CD4-positive, alpha-beta T cell treated with Interleukin-12 subunit alpha and Interleukin-12 subunit beta, for 1 hour (primary cell): Measurements from ENCODE around the gene RAB3IL1.

Experiments
- DNase-seq: peaks from one replicate; pipeline ENCODE4 v3.0.0-alpha.2; 2020

The RAB3IL1 gene

GRCh38 chr11:61901397-61901796 lies 16.0 kb downstream of the RAB3IL1 start:
- no peak for DNase-seq

DNA sequence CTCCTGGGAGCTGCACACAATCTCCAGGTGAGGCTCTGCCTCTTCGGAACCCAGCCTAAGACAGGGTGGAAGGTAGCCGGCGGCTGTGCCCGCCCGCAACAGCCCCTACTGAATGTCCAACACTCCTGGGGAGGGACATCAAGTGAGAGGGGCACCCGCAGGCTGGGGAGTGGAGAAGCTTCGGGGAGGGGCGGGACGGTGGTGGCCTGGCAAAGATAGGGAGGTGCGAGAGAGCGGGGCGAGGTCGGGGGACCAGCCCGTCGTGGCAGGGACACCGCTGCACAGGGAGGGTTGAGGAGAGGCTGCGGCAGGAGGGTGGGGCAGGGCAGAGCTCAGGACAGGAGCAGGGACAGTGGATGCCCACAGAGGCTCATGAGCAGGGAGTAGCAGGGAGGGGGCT lies 17.1 kb downstream of the RAB3IL1 start:
- no peak for DNase-seq

DNA sequence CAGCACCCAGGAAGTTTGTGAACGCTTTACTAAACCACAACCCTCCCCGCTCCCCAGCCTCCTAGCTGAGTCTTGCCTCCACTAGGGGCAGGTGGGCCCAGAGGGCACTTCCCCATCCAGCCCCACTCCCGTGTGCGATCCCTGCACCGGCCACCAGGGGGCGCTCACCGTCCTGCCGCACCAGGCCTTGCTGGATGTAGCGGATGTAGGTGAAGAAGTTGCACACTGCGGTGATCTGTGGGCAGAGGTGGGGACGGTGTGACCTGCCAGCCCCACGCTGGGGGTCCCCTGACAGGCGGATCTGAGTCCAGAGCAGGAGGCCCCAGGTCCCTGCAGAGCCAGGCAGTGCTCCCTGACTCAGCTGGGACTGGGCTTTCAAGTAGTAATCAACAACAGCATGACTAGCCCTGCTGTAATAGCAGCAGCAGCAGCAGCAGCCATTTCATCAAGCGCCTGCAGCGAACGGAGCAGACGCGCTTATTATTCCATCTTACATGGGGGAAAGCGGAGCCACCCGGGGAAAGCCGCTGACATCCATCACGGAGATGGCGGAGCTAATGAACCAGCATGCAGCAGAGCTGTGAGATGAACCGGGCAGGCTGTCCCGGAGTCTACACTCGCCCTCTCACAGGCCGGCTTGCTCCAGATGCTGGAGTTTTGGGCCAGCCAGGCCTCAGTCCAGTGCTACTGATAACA lies 18.1 kb downstream of the RAB3IL1 start:
- DNase-seq: peak; percentile 93

DNA sequence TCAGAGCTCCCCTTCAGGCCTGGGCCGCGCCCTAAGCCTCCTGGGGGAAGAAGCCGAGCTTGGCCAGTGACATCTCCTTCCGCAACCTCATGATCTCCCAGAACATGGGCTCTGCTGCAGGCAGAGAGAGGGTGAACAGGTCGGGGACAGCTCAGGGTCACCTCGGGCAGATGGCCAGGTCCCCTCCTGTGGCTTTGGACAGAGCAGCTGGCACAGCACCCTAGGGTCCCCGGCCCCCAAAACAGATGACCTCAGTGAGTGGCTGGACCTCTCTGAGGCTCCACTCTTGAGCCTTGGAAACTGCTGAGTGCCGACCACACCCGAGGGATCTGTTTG lies 19.2 kb downstream of the RAB3IL1 start:
- DNase-seq: no peak

GRCh38 chr11:61897387-61898246 lies 19.7 kb downstream of the RAB3IL1 start:
- DNase-seq: peak; percentile 80

- DNase-seq: no peak
These were observed 20.5 kb downstream of the RAB3IL1 start for GRCh38 chr11:61896665-61897386.

DNA sequence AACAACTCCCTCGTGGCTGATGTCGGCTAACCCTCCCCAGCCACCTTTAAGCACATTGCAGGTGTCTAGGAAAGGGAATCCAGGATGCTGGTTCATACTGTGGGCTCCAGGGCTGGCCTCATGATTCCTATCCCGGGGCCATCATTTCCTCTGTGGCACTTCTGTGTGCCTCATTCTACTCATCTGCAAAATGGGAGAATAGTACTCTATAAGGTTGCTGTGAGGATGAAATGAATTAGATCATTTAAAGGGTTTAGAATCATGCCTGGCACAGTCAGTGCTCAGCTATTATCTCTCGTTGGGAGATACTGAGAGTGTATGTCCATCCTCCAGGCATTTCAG lies 21.7 kb downstream of the RAB3IL1 start:
- no peak for DNase-seq

GRCh38 chr11:61895046-61895717 lies 22.2 kb downstream of the RAB3IL1 start:
- no peak for DNase-seq

DNA sequence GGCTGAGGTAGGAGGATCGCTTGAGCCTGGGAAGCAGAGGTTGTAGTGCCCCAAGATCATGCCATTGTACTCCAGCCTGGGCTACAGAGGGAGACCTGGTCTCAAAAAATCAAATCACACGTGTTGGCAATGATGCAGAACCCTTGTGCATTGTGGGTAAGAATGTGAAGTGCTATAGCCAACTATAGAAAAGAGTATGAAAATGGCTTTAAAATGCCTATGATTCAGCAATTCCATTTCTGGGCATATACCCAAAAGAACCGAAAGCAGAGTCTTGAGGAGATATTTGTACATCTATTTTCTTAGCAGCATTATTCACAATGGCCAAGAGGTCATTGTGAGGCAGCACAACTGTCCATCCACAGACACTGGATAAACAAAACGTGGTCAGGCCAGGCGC lies 23.4 kb downstream of the RAB3IL1 start:
- no peak for DNase-seq

DNA sequence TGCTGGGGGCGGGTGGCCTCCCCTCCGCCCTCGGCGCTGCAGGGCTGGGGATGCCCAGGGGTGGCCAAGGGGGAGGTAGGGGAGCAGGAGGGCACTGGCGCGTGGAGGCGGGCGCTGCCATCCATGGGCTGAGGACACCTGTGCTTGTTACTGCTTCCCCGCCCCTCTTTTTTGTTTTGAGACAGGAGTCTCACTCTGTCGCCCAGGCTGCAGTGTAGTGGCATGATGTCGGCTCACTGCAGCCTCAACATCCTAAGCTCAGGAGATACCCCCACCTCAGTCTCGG lies 25.3 kb downstream of the RAB3IL1 start:
- DNase-seq: no peak

- peak; percentile 81 for DNase-seq
These were observed 25.9 kb downstream of the RAB3IL1 start, which contains the start of gene FADS3 for GRCh38 chr11:61891331-61892084. TSS of gene FADS3 (minus strand) at chr11:61891545. CDS start at chr11:61891381, 164 bp downstream.

GRCh38 chr11:61890529-61891330 lies 26.6 kb downstream of the RAB3IL1 start:
- DNase-seq: peak; percentile 32

DNA sequence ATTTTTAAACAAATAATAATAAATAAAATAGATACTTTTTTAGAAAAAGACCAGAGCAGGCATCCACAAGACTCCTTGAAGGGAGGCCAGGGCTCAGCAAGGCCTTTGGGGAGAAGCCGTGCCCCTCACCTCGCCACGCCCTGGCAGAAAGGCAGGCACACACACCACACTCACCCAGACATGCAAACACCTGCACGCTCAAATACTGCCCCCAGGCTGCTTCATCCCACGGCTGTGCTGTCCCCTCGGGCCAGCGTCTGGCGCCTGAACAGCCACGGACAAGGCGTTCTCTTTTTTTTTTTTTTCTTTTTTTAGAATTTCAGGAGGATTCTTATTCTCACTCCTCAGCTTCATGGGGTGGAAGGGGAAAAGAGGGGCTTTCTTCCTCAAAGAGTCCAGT lies 27.5 kb downstream of the RAB3IL1 start:
- DNase-seq: no peak

GRCh38 chr11:61888590-61888989 lies 28.8 kb downstream of the RAB3IL1 start:
- no peak for DNase-seq

DNA sequence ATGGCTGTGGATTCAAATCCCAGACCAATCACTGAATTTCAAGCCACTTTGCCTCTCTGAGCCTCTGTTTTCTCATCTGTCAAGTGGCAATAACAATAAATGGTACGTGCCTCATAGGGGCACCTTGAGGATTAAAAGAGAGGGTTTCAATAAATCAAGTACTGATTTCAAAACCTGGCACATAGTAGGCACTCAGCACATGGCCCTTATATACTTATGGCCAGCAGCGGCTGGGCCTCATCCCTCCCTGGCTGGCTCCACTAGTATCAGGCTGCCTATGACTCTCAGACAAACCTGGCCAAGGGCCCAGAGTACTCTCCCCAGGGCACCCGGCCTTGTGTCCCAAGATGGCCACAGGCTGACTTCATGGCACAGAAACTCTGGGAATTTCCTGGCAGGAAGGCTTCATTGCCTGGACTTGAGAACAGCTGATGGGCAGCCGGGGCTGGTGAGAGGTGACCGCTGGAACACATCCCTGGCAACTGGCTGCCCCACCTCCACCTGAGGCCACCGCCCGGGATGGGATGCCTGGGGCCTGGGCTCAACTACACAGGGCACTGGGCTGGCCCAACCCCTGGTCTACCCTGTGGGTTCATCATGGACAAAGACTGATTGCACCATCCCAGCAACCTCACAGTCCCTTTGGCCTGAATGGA lies 29.4 kb downstream of the RAB3IL1 start:
- no peak for DNase-seq

DNA sequence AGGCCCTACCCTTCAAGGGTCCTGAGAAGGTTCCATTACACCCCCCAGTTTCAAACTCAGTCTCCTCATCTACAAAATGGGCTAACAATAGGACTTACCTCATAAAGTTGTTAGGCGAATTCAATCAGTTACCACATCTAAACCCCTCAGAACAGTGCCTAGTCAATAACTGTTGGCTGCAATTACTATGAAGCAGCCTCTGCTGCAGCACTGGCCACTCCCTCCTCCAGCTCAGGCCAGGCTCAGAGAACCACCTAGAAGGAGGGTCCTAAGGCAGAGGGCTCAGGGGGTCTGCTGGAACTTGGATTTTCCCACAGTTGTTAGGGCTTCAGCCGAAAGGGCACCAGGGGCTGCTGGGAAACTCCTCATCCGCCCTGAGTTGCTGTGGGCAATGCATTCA lies 30.7 kb downstream of the RAB3IL1 start:
- DNase-seq: no peak

DNA sequence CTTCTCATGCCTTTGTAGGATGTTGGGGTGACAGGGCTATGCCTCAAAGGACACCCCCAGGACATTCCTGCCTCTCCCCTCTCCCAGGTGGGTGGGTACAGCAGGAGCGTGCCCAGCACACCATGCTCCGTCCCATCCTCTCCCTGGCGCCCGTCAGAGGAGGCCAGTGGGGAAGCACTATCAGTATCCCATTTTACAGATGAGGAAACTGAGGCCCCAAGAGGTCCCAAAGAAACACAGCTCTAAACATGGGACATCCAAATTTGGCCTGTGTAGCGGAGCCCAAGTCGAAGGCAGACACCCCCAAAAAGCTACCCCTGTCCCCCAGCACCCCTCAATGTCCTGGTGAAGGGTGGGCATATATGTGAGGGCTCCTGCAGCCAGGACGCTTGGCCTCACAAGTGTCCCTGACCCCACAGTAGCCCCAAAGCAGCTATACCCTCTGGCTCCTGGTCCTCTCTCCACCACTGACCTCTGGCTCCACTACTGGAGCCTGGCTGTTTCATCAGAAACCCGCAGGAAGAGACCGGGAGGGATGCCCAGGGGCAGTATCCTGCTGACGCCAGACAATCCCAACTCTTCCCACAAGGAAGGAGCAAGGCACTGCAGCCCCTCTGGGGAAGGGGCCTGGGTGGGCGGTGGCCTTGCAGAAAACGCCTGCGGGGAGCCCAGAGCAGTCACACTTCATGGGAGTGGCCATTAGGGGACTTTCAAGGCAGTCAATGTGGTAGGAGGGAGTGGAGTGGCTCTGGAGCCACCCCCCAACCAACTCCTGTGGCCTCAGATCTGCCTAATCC lies 31.4 kb downstream of the RAB3IL1 start:
- DNase-seq: no peak

DNA sequence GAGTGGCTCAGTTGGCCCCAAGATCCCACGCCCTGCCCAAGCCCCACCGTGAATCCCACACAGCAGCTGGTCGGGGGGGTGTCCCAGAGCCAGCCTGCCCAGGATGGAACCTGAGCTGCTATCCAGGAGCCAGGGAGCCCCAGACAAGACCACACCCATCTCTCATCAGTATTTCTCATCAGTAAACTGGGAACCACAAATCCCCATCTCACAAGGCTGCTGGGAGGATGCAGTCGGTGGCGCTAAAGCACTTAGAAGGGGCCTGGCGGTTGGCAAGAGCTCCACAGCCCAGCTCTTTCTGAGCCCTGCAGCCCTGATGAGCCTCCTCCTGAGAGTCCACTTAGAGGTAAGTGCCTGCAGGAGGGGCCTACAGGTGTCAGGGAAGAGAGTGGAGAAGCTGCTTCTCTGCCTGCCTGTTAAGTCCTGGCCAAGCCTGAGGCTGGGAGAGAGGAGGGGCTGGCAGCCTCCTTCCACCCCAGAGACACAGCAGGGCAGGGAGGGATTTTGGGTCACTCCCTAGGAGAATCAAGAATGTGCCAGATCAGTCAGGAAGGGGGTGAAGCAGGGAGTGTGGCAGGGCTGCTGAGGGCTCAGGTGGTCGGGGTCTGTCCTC lies 32.1 kb downstream of the RAB3IL1 start:
- DNase-seq: no peak

GRCh38 chr11:61883947-61884346 lies 33.4 kb downstream of the RAB3IL1 start:
- DNase-seq: no peak

- DNase-seq: no peak
These were observed 34.0 kb downstream of the RAB3IL1 start for GRCh38 chr11:61883327-61883726.
